ENCODE measurements around the gene ADORA2A.

ADORA2A gene

GRCh38 chr22:24435861-24436371 is 8.5 kb downstream of the ADORA2A start:
- TF ChIP-seq FOXP2 (optimal IDR thresholded peaks at IDR 0.05; ENCODE audit: borderline replicate concordance, extremely low read depth, extremely low read length, insufficient read depth) (peak; percentile 44), TAF1 (IDR thresholded peaks at IDR 0.05; ENCODE audit: borderline replicate concordance, insufficient read depth, low read length) (no peak)

GRCh38 chr22:24436553-24436952 is 9.2 kb downstream of the ADORA2A start:
- TF ChIP-seq SIN3A (IDR thresholded peaks at IDR 0.05; ENCODE audit: borderline replicate concordance, insufficient read depth, low read length) (no peak), FOXP2 (optimal IDR thresholded peaks at IDR 0.05; ENCODE audit: borderline replicate concordance, extremely low read depth, extremely low read length, insufficient read depth) (no peak), REST (IDR thresholded peaks at IDR 0.05; ENCODE audit: insufficient read depth in 1 of 2, low read depth in 2 of 2, low read length in 2 of 2) (no peak), POLR2AphosphoS5 (IDR thresholded peaks at IDR 0.05; ENCODE audit: low read depth, low read length) (no peak)

GRCh38 chr22:24437091-24437490 is 9.7 kb downstream of the ADORA2A start:
- TF ChIP-seq POLR2AphosphoS5 (IDR thresholded peaks at IDR 0.05; ENCODE audit: low read depth, low read length) (no peak), TAF1 (IDR thresholded peaks at IDR 0.05; ENCODE audit: borderline replicate concordance, insufficient read depth, low read length) (no peak), REST (IDR thresholded peaks at IDR 0.05; ENCODE audit: insufficient read depth in 1 of 2, low read depth in 2 of 2, low read length in 2 of 2) (no peak), FOXP2 (optimal IDR thresholded peaks at IDR 0.05; ENCODE audit: borderline replicate concordance, extremely low read depth, extremely low read length, insufficient read depth) (no peak), SIN3A (IDR thresholded peaks at IDR 0.05; ENCODE audit: borderline replicate concordance, insufficient read depth, low read length) (no peak)

GRCh38 chr22:24437741-24438328 is 10.4 kb downstream of the ADORA2A start:
- no peak for TF ChIP-seq REST (IDR thresholded peaks at IDR 0.05; ENCODE audit: insufficient read depth in 1 of 2, low read depth in 2 of 2, low read length in 2 of 2)
- no peak for TF ChIP-seq FOXP2 (optimal IDR thresholded peaks at IDR 0.05; ENCODE audit: borderline replicate concordance, extremely low read depth, extremely low read length, insufficient read depth)
- no peak for TF ChIP-seq TAF1 (IDR thresholded peaks at IDR 0.05; ENCODE audit: borderline replicate concordance, insufficient read depth, low read length)
- no peak for TF ChIP-seq SIN3A (IDR thresholded peaks at IDR 0.05; ENCODE audit: borderline replicate concordance, insufficient read depth, low read length)
- TF ChIP-seq POLR2AphosphoS5 (IDR thresholded peaks at IDR 0.05; ENCODE audit: low read depth, low read length) = no peak

GRCh38 chr22:24440270-24440717 is 12.9 kb downstream of the ADORA2A start:
- TF ChIP-seq SIN3A (IDR thresholded peaks at IDR 0.05; ENCODE audit: borderline replicate concordance, insufficient read depth, low read length) (no peak), FOXP2 (optimal IDR thresholded peaks at IDR 0.05; ENCODE audit: borderline replicate concordance, extremely low read depth, extremely low read length, insufficient read depth) (no peak), POLR2AphosphoS5 (IDR thresholded peaks at IDR 0.05; ENCODE audit: low read depth, low read length) (no peak), TAF1 (IDR thresholded peaks at IDR 0.05; ENCODE audit: borderline replicate concordance, insufficient read depth, low read length) (no peak), REST (IDR thresholded peaks at IDR 0.05; ENCODE audit: insufficient read depth in 1 of 2, low read depth in 2 of 2, low read length in 2 of 2) (no peak)

All from PFSK-1 (cell line).